ENCODE results near the gene SELENOV.

Gene SELENOV

GRCh38 chr19:39524495-39524894, 9.6 kb downstream of the SELENOV start:
- DNase-seq (ENCODE audit: low spot score) = no peak
- TF ChIP-seq CTCF (IDR thresholded peaks at IDR 0.05; ENCODE audit: extremely low read depth, missing control alignments) = no peak

- DNase-seq (ENCODE audit: low spot score) = no peak
- no peak for TF ChIP-seq CTCF (IDR thresholded peaks at IDR 0.05; ENCODE audit: extremely low read depth, missing control alignments)
These were observed 10.3 kb downstream of the SELENOV start for GRCh38 chr19:39525205-39525604.

- DNase-seq (ENCODE audit: low spot score) = no peak
- no peak for TF ChIP-seq CTCF (IDR thresholded peaks at IDR 0.05; ENCODE audit: extremely low read depth, missing control alignments)
These were observed 16.9 kb downstream of the SELENOV start for GRCh38 chr19:39531834-39532232.

- peak; percentile 98 for DNase-seq (ENCODE audit: low spot score)
- TF ChIP-seq CTCF (IDR thresholded peaks at IDR 0.05; ENCODE audit: extremely low read depth, missing control alignments) = peak; percentile 96
These were observed 17.5 kb downstream of the SELENOV start, which contains the start of gene EID2B for GRCh38 chr19:39532233-39533002. TSS of gene EID2B (minus strand) at chr19:39532852. CDS start at chr19:39532802, 50 bp downstream.

GRCh38 chr19:39533003-39533512, 18.1 kb downstream of the SELENOV start:
- no peak for DNase-seq (ENCODE audit: low spot score)
- no peak for TF ChIP-seq CTCF (IDR thresholded peaks at IDR 0.05; ENCODE audit: extremely low read depth, missing control alignments)

- DNase-seq (ENCODE audit: low spot score) = no peak
- no peak for TF ChIP-seq CTCF (IDR thresholded peaks at IDR 0.05; ENCODE audit: extremely low read depth, missing control alignments)
These were observed 18.9 kb downstream of the SELENOV start for GRCh38 chr19:39533791-39534190.

- TF ChIP-seq CTCF (IDR thresholded peaks at IDR 0.05; ENCODE audit: extremely low read depth, missing control alignments) = no peak
- no peak for DNase-seq (ENCODE audit: low spot score)
These were observed 24.2 kb downstream of the SELENOV start for GRCh38 chr19:39539165-39539517.
